ENCODE measurements around the gene RASGEF1B.
"Not testable (repeated sequence)": the region's sequence is repeated elsewhere in the genome, so short reads cannot be mapped to it uniquely, and the experiment has no call there.

Gene RASGEF1B

DNA sequence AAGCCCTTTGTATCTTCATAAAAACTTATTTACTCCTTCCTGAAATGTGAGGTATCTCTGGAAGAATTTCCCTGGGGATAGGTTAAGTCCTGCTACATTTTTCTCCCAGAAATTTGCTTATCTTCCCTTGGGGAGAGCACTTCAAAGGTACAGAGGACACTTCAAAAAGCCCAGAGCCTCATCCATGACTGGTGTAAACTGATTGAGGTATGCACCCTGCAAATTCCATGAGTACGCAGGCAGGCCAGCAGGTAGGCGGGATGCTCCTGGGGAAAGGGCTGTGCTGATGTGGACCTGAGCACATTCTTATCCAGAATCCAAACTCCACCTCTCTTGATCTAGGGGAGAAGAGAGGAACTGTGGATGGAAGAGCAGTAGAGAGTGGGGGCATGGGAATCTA, 26.3 kb upstream of the RASGEF1B start:
- DNase-seq: no peak

GRCh38 chr4:81495345-81495744, 23.6 kb upstream of the RASGEF1B start:
- no peak for DNase-seq

- peak in 2 of 5 experiments; percentile 20 to 41 for DNase-seq
Observed at GRCh38 chr4:81494031-81494431, 22.3 kb upstream of the RASGEF1B start.

- DNase-seq: peak in 1 of 5 experiments; percentile 16
Observed at GRCh38 chr4:81492606-81493230, 21.0 kb upstream of the RASGEF1B start.

DNA sequence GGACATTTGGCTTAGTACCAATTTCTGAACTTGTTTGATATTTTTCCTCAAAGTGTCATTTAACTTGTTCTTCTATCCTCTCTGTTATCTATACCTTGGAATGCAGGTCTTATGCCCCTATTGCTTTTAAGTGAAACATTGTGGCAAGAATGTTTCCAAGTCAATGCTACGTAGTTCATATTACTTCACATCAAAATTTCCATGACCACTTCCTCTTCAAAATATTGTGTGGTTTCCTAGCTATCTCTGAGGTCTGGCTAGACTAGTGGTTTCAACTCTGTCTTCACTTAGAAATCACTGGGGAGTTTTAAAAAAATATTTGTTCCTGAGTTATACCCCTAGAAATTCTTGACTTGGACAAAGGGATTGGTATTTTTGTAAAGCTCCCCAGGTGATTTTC, 20.2 kb upstream of the RASGEF1B start:
- peak in 2 of 5 experiments; percentile 71 to 84 for DNase-seq

DNA sequence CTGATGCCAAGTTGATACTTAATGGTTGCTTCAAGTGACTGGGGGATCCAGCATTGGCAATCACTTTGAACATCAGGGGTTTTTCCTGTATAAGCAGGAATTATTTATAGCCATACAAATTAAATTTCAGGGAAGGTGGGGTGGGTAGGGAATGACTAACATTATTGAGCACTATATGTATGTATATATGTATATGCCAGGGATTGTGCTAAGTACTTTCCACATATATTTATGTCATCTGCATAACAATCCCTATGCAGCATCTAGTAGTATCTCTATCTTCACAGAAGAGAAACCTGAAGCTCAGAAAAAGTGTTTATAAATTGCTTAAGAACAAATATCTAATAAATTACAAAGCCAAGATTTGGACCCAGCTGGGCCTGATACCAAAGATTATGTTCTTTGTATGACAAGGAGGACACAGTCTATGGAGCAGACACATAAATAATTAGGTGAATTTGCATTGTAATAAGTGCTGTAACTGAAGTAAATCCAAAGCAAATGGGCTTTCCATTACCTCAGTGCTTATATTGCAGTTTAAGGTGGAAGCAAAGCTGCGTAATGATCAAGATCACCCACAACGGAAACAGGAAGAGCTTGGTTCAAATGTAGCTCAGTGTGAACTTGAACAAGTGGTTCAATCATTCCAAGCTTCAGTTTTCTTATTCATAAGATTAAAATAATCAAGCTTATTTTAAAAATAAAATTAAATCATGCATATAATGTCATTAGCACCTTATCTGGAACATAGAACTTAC, 18.9 kb upstream of the RASGEF1B start:
- peak in 2 of 5 experiments; percentile 16 to 32 for DNase-seq

GRCh38 chr4:81486502-81486901, 14.8 kb upstream of the RASGEF1B start:
- no peak for DNase-seq

DNA sequence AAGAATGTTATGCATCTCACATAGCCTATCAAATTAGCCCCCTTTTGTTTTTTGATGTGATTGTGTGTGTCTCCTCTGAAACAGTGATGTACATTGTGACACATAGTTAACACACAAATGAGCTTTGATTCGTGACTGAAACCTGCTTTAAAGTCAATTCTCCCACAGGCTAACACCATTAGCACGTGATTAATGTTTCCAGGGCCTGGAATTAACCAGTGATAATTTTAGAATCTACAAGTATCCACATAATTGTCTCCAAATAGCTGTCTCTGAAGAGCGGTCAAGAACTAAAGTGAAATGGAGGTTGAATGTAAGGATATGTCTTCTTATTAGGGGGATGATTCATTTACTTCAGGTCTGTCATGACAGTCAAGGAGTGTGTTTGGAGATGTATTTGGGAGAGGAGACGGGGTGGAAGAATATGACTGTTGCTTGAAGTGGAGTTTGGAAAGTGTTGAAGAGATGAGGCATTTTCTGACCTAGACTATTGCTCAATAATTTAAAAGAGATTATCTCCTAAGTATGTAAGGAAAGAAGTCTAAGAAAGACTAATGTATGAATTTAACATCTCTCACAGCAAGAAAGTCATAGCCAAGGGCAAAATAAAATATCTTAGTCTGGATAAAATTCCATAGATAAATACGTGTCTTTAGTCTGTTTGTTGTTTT, 13.7 kb upstream of the RASGEF1B start:
- no peak for DNase-seq

DNA sequence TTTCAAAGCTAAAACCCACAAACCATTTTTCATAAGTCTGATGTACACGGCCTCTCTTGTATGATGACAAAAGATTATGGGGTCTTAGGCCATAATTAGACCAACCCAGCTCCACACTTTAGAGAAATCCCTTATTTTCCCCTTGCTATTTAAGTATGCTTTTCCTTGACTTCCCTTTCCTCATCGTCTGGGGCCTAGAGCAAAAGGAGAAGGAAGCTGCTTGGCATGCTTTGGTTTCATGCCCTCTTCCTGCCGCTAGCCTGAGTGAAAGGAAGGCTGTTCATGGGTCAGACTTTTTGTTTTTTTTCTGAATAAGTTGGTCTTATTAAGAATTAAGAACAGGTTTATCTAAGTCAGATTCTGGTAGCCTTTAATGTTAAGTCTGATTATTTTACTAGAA, 10.6 kb upstream of the RASGEF1B start:
- no peak for DNase-seq

GRCh38 chr4:81481151-81481550, 9.4 kb upstream of the RASGEF1B start:
- DNase-seq: no peak

GRCh38 chr4:81479573-81479972, 7.9 kb upstream of the RASGEF1B start:
- DNase-seq: not testable (repeated sequence)

DNA sequence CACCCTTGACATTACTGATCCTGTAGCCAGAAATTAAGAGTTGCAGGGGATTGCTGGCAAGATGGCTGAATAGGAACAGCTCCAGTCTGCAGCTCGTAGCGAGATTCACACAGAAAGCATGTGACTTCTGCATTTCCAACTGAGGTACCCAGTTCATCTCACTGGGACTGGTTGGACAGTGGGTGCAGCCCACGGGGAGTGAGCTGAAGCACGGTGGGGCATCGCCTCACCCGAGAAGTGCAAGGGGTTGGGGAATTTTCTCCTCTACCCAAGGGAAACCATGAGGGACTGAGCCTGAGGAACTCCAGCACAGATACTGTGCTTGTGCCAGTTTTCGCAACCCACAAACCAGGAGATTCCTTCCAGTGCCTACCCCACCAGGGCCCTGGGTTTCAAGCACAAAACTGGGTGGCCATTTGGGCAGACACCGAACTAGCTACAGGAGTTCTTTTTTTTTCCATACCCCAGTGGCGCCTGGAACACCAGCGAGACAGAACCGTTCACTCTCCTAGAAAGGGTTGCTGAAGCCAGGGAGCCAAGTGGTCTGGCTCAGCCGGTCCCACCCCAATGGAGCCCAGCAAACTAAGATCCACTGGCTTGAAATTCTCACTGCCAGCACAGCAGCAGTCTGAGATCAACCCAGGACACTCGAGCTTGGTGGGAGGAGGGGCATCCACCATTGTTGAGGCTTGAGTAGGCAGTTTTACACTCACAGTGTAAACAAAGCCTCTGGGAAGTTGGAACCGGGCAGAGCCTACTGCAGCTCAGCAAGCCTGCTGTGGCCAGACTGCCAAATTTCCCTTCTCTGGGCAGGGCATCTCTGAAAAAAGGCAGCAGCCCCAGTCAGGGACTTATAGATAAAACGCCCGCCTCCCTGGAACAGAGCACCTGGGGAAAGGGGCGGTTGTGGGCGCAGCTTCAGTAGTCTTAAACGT, 1.9 kb upstream of the RASGEF1B start:
- DNase-seq: not testable (repeated sequence)

GRCh38 chr4:81472281-81473182, 825 bp upstream of the RASGEF1B start:
- DNase-seq: peak in 3 of 5 experiments; percentile 9 to 55 (median 31)

DNA sequence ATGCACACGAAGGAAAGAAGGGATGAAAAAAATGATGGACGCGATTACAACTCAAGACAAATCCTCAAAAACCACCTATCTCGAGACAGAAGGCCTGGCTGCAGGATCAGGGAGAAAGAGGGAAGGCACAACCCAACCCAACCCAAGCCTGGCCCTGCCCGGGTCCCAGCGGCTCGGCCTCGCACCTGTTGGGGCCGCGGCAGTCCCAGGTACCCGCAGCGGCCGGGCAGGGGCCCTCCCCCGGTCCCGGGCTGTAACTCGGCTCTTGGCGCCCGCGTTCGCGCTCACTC, 464 bp downstream of the RASGEF1B start:
- DNase-seq: no peak

GRCh38 chr4:81470456-81471297, 1.0 kb downstream of the RASGEF1B start:
- DNase-seq: peak in 4 of 5 experiments; percentile 4 to 25 (median 16)

DNA sequence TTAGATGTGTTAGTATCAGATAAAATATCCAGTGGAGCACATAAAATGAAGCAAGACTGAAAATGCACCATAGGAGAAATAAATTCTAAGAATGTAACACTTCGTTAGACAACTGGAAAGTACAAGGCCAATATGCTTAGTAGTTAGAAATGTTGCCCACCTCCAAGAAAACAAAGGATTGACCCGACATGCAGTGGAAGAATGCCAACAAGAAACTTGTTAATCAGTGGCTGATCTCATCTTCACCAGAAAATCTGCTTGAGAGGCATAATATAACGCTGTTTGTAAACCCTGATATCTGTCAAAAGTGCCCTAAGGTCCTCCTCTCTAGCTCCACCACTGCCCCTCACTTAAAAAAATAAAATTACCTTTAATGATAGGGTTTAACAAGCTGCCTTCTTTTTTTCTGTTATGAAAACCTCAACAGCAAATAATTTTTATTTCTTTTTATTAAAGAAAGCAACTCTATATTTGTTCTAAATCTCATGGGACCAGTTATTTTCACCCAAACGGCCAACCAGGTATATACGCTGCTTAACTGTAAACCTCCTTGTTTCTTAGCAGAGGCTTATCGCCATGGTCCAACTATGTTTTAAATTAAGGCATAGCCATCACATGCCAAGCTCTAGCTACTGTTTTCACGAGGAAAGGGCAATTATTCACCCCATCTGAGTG, 1.8 kb downstream of the RASGEF1B start:
- no peak for DNase-seq

DNA sequence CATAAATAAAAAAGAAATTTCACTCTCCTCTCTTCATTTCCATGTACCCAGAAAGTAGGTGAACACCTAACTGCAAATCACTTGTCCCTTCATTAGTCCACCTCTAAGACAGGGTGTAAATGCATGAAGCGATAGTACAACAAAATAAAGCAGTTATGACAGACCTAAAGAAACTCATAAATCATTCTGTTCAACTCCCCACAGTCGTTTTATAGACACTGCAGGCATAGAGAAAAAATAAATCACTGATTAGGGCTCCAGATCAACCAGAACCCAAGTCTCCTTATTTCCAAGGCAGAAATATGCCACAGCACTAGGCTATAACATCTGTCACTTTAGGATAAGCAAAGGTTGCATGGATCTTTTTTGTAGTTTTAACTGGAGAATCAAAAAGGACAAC, 3.0 kb downstream of the RASGEF1B start:
- DNase-seq: no peak

DNA sequence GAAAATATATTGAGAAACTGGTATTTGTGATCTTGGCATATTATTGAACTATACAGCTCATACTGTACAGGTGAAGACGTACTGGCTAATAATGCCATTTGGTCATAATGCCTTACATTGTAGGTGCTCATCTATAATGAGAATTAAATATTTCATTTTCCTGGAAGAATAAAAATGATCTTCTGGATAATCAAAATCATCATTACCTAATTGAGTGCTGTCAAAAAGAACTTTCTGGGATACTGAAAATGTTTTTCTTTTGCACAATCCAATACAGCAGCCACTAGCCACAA, 4.1 kb downstream of the RASGEF1B start:
- no peak for DNase-seq

DNA sequence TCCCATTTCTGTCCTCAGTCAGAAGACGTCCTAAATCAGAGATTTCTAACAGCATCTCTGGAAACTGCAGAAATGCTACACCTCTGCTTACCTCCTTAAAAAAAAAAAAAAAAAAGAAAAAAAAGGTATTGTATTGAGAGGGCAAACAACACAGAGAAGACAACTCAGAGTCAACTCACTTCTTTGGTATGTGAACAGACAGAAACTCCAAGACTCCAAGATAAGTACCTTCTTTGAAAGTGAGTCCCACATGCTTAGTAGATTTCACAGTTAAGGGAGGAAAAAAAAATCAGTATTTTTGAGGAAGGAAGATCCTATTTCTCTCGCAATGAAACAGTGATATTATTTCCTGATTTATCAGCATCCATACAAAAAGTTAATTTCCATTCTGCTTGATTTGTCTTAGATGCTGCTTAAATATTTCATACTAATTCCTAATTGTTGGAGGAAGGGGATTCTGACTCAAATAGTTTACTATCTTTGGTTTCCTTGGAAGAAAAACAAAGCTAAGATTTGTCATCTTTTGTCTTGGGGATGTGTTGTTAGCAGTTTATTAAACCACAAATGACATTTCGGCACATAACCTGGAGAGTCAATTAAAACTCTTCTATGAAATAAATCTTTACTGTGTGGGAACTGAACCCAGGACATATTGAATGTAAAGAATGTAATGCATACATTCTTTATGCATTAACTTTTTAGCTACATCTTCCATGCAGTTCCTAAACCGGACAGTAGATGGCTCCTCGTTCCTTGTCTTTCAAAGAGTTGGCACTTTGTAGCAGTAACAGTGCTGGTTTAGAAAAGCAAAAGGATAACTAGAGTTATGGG, 4.7 kb downstream of the RASGEF1B start:
- DNase-seq: peak in 4 of 5 experiments; percentile 46 to 68 (median 52)

Data from T-helper 2 cell (primary cell).